ENCODE data around the gene LIMD2. TPM values are rescaled to one million over a fixed set of nuclear protein-coding genes. Genes with fewer than 3 reads are reported as not detected.
A peak's percentile ranks its signal among the peaks of the same experiment; 100 is the strongest.

LIMD2 gene
- total RNA-seq, 4 donors from 2014 or later = 3.1 to 14.9 (median 8.0) TPM

GRCh38 chr17:63675607-63676546 lies 24.0 kb downstream of the LIMD2 start:
- Histone ChIP-seq H3K27ac (replicated peaks in 1 of 4) (peak overlapping the region; percentile 55 to 74 (median 72)), H3K27me3 (no peaks in the 10 kb centered on the region), H3K36me3 (peaks cover 0 to 51% (median 36%) of the 10 kb centered on the region in 4 donors), H3K4me3 (peak overlapping the region; percentile 20 to 27 (median 22)), H3K9me3 (no peaks in the 10 kb centered on the region), H3K4me1 (peaks cover 32 to 59% (median 46%) of the 10 kb centered on the region in 4 donors)
- 39% methylated on average over 6 of the region's 6 CpGs for WGBS
- peak; percentile 57 to 73 for TF ChIP-seq POLR2AphosphoS5 (IDR thresholded peaks at IDR 0.05)
- TF ChIP-seq EP300 (IDR thresholded peaks at IDR 0.05) = no peak
- DNase-seq (ENCODE audit: extremely low spot score) = no peak
- intact Hi-C loops (cut with DNase I) = no loop called here

GRCh38 chr17:63675231-63675606 lies 24.7 kb downstream of the LIMD2 start:
- peak overlapping the region; percentile 20 to 27 (median 22) for H3K4me3 ChIP-seq
- WGBS = 31% methylated on average over 4 of the region's 4 CpGs

DNA sequence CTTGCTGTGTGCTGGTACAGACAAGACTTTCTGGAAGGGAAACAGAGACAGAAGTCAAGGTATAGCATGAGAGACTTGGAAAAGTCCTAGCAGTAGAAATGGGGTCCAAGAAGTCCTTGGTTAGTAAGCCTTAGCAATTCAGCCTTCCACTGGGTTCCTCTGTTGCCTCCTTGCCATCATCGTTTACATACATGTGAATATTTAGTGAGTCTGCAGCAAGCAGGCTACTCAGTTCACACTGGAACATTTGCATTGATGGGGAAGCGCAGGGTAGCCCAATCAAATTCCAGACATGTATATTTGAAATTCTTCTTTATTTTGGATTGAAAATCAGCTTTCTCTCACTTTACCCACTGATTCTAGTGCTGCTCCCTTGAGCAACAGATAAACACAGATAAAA lies 27.1 kb downstream of the LIMD2 start:
- 90% methylated on average over 2 of the region's 2 CpGs for WGBS

More at GRCh38 chr17:63675231-63675606, 24.7 kb downstream of the LIMD2 start:
- DNase-seq (ENCODE audit: extremely low spot score) = no peak
- TF ChIP-seq CTCF (IDR thresholded peaks at IDR 0.05) (no peak), POLR2A (IDR thresholded peaks at IDR 0.05; ENCODE audit: low read depth) (no peak), POLR2AphosphoS5 (IDR thresholded peaks at IDR 0.05) (peak in 1 of 2 donors; percentile 15)
- no peaks in the 10 kb centered on the region for H3K9me3 ChIP-seq
- peaks cover 32 to 52% (median 44%) of the 10 kb centered on the region in 4 donors for H3K4me1 ChIP-seq
- H3K36me3 ChIP-seq = peaks cover 0 to 57% (median 36%) of the 10 kb centered on the region in 4 donors
- intact Hi-C loops (cut with DNase I) = no loop called here
- H3K27ac ChIP-seq (replicated peaks in 1 of 4) = peak overlapping the region; percentile 55 to 74 (median 72)
- H3K27me3 ChIP-seq = no peaks in the 10 kb centered on the region

GRCh38 chr17:63665527-63666214 lies 34.3 kb downstream of the LIMD2 start:
- no peak for TF ChIP-seq POLR2A (IDR thresholded peaks at IDR 0.05; ENCODE audit: low read depth)
- TF ChIP-seq POLR2AphosphoS5 (IDR thresholded peaks at IDR 0.05) = peak; percentile 33 to 40
- TF ChIP-seq EP300 (IDR thresholded peaks at IDR 0.05) = no peak
- TF ChIP-seq CTCF (IDR thresholded peaks at IDR 0.05) = no peak
- no peak overlapping the region for H3K4me3 ChIP-seq
- peaks cover 14 to 93% (median 71%) of the 10 kb centered on the region in 4 donors for H3K36me3 ChIP-seq
- no peak for DNase-seq (ENCODE audit: extremely low spot score)
- WGBS = 61% methylated on average over 5 of the region's 5 CpGs
- H3K27ac ChIP-seq (replicated peaks in 1 of 4) = peak overlapping the region in 2 of 4 donors; percentile 3 to 58
- H3K9me3 ChIP-seq = no peaks in the 10 kb centered on the region
- intact Hi-C loops (cut with DNase I) = no loop called here
- no peaks in the 10 kb centered on the region for H3K27me3 ChIP-seq
- peaks cover 12 to 25% (median 17%) of the 10 kb centered on the region in 4 donors for H3K4me1 ChIP-seq

More for the DNA sequence above, 27.1 kb downstream of the LIMD2 start:
- DNase-seq (ENCODE audit: extremely low spot score) = no peak
- peaks cover 32 to 44% (median 39%) of the 10 kb centered on the region in 4 donors for H3K4me1 ChIP-seq
- peaks cover 4 to 69% (median 49%) of the 10 kb centered on the region in 4 donors for H3K36me3 ChIP-seq
- TF ChIP-seq POLR2AphosphoS5 (IDR thresholded peaks at IDR 0.05) (no peak), EP300 (IDR thresholded peaks at IDR 0.05) (no peak), POLR2A (IDR thresholded peaks at IDR 0.05; ENCODE audit: low read depth) (no peak)
- intact Hi-C loops (cut with DNase I) = no loop called here
- H3K27me3 ChIP-seq = no peaks in the 10 kb centered on the region
- no peak overlapping the region for H3K27ac ChIP-seq (replicated peaks in 1 of 4)
- no peaks in the 10 kb centered on the region for H3K9me3 ChIP-seq
- no peak overlapping the region for H3K4me3 ChIP-seq

DNA sequence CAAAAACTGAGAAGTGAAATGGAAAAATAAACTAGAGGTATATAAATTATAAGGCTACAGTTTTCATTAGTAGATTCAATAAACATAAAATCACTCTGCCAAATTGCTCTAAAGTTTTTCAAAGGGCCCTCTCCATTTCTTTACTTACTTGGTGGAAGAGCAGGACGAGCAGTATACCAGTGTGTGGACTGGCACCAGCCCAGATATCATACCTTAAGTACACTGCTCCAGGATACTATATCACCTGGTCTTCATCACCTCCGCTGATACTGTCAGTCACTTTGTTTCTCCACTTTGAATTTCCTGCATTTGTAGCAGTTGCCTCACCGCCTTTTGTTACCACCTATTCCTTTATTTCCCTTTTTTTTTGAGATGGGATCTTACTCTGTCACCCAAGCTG lies 40.1 kb downstream of the LIMD2 start:
- no peak for DNase-seq (ENCODE audit: extremely low spot score)
- H3K4me1 ChIP-seq = peaks cover 5 to 9% (median 7%) of the 10 kb centered on the region in 4 donors
- intact Hi-C loops (cut with DNase I) = no loop called here
- H3K27me3 ChIP-seq = no peaks in the 10 kb centered on the region
- peaks cover 23 to 88% (median 59%) of the 10 kb centered on the region in 4 donors for H3K36me3 ChIP-seq
- H3K9me3 ChIP-seq = no peaks in the 10 kb centered on the region
- H3K4me3 ChIP-seq = no peak overlapping the region
- TF ChIP-seq POLR2A (IDR thresholded peaks at IDR 0.05; ENCODE audit: low read depth) (no peak), EP300 (IDR thresholded peaks at IDR 0.05) (no peak), CTCF (IDR thresholded peaks at IDR 0.05) (no peak), POLR2AphosphoS5 (IDR thresholded peaks at IDR 0.05) (no peak)
- no peak overlapping the region for H3K27ac ChIP-seq (replicated peaks in 1 of 4)
- WGBS = 95% methylated on average over 3 of the region's 3 CpGs
